ENCODE results near the gene KRT71. TPM values are rescaled to one million over a fixed set of nuclear protein-coding genes. Genes with fewer than 3 reads are reported as not detected.

Gene KRT71
- total RNA-seq, 1 experiment from 2014 or later = not detected

DNA sequence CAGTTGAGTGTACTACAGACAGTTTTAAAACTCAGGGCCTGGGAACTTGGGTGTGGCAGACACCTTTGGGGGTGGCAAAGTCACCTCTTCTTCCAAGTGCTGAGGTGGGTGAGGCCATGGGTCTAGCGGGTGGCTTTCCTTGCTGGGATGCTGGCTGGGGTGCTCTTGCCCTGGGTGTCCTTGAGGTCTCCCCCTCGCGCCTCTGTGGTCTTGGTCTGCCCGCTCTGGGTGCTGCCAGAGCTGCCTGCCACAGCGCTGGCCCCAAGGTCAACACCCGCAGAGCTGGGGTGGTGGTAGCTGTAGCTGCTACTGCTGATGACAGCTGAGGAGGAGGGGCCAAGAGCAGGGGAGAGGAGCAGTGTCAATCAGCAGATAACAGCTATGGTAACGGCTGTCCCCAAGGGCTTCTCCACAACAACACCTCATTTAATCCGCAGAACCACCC lies 13.9 kb upstream of the KRT71 start:
- no peak for ATAC-seq
- ChIA-PET POLR2A (no interaction called here), CTCF (interaction anchor here (0.7 to 1.2 kb wide), 2 partner anchors 299 to 358 kb away, joined by 3 read pairs; no protein-coding TSS in a partner anchor)
- no peaks in the 10 kb centered on the region for H3K36me3 ChIP-seq (ENCODE audit: control insufficient read depth, insufficient read depth, low read length)
- H3K9me3 ChIP-seq (ENCODE audit: control insufficient read depth, insufficient read depth, low read depth, low read length) = no peaks in the 10 kb centered on the region
- no peaks in the 10 kb centered on the region for H3K4me1 ChIP-seq (ENCODE audit: control insufficient read depth, insufficient read depth, low read length)
- no peak overlapping the region for H3K4me3 ChIP-seq (ENCODE audit: low read depth in 2 of 2, low read length in 2 of 2)
- peaks cover 26% of the 10 kb centered on the region for H3K27me3 ChIP-seq (ENCODE audit: control insufficient read depth, insufficient read depth, low read length)
- TF ChIP-seq, protein P1, sequence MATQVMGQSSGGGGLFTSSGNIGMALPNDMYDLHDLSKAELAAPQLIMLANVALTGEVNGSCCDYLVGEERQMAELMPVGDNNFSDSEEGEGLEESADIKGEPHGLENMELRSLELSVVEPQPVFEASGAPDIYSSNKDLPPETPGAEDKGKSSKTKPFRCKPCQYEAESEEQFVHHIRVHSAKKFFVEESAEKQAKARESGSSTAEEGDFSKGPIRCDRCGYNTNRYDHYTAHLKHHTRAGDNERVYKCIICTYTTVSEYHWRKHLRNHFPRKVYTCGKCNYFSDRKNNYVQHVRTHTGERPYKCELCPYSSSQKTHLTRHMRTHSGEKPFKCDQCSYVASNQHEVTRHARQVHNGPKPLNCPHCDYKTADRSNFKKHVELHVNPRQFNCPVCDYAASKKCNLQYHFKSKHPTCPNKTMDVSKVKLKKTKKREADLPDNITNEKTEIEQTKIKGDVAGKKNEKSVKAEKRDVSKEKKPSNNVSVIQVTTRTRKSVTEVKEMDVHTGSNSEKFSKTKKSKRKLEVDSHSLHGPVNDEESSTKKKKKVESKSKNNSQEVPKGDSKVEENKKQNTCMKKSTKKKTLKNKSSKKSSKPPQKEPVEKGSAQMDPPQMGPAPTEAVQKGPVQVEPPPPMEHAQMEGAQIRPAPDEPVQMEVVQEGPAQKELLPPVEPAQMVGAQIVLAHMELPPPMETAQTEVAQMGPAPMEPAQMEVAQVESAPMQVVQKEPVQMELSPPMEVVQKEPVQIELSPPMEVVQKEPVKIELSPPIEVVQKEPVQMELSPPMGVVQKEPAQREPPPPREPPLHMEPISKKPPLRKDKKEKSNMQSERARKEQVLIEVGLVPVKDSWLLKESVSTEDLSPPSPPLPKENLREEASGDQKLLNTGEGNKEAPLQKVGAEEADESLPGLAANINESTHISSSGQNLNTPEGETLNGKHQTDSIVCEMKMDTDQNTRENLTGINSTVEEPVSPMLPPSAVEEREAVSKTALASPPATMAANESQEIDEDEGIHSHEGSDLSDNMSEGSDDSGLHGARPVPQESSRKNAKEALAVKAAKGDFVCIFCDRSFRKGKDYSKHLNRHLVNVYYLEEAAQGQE (IDR thresholded peaks at IDR 0.05; ENCODE audit: insufficient read depth in 1 of 2, low read depth in 2 of 2, low read length in 1 of 2) = no peak
- TF ChIP-seq, protein P2, sequence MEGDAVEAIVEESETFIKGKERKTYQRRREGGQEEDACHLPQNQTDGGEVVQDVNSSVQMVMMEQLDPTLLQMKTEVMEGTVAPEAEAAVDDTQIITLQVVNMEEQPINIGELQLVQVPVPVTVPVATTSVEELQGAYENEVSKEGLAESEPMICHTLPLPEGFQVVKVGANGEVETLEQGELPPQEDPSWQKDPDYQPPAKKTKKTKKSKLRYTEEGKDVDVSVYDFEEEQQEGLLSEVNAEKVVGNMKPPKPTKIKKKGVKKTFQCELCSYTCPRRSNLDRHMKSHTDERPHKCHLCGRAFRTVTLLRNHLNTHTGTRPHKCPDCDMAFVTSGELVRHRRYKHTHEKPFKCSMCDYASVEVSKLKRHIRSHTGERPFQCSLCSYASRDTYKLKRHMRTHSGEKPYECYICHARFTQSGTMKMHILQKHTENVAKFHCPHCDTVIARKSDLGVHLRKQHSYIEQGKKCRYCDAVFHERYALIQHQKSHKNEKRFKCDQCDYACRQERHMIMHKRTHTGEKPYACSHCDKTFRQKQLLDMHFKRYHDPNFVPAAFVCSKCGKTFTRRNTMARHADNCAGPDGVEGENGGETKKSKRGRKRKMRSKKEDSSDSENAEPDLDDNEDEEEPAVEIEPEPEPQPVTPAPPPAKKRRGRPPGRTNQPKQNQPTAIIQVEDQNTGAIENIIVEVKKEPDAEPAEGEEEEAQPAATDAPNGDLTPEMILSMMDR (IDR thresholded peaks at IDR 0.05) = no peak
- TF ChIP-seq POLR2AphosphoS5 (IDR thresholded peaks at IDR 0.05; ENCODE audit: low read depth, low read length) = no peak
- TF ChIP-seq TCF7L2 (IDR thresholded peaks at IDR 0.05; ENCODE audit: low read depth, low read length) = no peak
- no peak for TF ChIP-seq SIN3A (IDR thresholded peaks at IDR 0.05; ENCODE audit: borderline replicate concordance, insufficient read depth, low read depth, low read length)
- intact Hi-C loops (cut with micrococcal nuclease; ENCODE audit: unreplicated experiment) = no loop called here
- no peak overlapping the region for H3K27ac ChIP-seq (ENCODE audit: low read length)
- no TSS peak for BruUV-seq (replicated peaks)
- DNase-seq (ENCODE audit: low read depth, low spot score) = no peak
- in situ Hi-C loops (cut with HindIII; ENCODE audit: low pct_unique_long_range_greater_than_20kb, low sequenced_read_pairs) = no loop called here

DNA sequence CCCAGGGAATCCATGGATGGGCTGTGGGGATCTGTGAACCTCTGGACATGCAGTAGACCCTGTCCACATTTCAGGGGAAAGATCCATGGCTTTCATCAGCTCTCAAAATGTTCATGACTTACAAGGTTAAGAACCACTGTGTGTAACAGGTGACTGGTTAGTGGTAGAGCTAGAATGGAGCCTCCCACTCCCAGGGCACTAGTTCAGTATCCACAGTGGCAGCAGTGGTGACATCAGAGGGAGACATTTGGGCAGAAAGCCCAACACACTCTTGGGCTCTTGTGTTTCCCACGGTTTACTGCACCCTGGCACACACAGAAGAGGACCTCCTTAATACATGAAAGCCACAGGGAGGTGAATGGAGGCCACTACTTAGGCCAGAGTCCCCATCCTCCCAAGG lies 11.6 kb upstream of the KRT71 start:
- no peak for DNase-seq (ENCODE audit: low read depth, low spot score)
- Histone ChIP-seq H3K9me3 (ENCODE audit: control insufficient read depth, insufficient read depth, low read depth, low read length) (no peaks in the 10 kb centered on the region), H3K27me3 (ENCODE audit: control insufficient read depth, insufficient read depth, low read length) (peaks cover 27% of the 10 kb centered on the region), H3K4me1 (ENCODE audit: control insufficient read depth, insufficient read depth, low read length) (no peaks in the 10 kb centered on the region), H3K27ac (ENCODE audit: low read length) (no peak overlapping the region), H3K4me3 (ENCODE audit: low read depth in 2 of 2, low read length in 2 of 2) (no peak overlapping the region), H3K36me3 (ENCODE audit: control insufficient read depth, insufficient read depth, low read length) (no peaks in the 10 kb centered on the region)
- in situ Hi-C loops (cut with HindIII; ENCODE audit: low pct_unique_long_range_greater_than_20kb, low sequenced_read_pairs) = no loop called here
- no TSS peak for BruUV-seq (replicated peaks)
- TF ChIP-seq, protein P2 (IDR thresholded peaks at IDR 0.05) = no peak
- intact Hi-C loops (cut with micrococcal nuclease; ENCODE audit: unreplicated experiment) = no loop called here
- CTCF ChIA-PET = no interaction called here
- POLR2A ChIA-PET = no interaction called here
- no peak for ATAC-seq

All from Panc1 (cell line).